HEK293 (cell line): ENCODE measurements around the gene VOPP1.

Experiments
- ZNF830 ChIP-seq: fragments of 450-650 bp; IDR thresholded peaks from 2 replicates; pipeline ENCODE4 v1.5.0; 2018; ENCODE audit warnings: missing biosample characterization, missing genetic modification characterization, low read depth, mild to moderate bottlenecking, moderate library complexity
- TF ChIP-seq, protein P1 (sequence below): fragments of 450-650 bp; formaldehyde crosslinking; IDR thresholded peaks from 2 replicates; pipeline ENCODE4 v1.5.1; 2016; ENCODE audit warnings: missing biosample characterization, missing genetic modification characterization

GRCh38 chr7:55514546-55515265 is 57.6 kb downstream of the VOPP1 start:
- TF ChIP-seq ZNF830 (tag by site-specific recombination), result no peak
- TF ChIP-seq, protein P1, sequence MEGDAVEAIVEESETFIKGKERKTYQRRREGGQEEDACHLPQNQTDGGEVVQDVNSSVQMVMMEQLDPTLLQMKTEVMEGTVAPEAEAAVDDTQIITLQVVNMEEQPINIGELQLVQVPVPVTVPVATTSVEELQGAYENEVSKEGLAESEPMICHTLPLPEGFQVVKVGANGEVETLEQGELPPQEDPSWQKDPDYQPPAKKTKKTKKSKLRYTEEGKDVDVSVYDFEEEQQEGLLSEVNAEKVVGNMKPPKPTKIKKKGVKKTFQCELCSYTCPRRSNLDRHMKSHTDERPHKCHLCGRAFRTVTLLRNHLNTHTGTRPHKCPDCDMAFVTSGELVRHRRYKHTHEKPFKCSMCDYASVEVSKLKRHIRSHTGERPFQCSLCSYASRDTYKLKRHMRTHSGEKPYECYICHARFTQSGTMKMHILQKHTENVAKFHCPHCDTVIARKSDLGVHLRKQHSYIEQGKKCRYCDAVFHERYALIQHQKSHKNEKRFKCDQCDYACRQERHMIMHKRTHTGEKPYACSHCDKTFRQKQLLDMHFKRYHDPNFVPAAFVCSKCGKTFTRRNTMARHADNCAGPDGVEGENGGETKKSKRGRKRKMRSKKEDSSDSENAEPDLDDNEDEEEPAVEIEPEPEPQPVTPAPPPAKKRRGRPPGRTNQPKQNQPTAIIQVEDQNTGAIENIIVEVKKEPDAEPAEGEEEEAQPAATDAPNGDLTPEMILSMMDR (tag by site-specific recombination), result no peak
